Heart left ventricle (tissue), 16 donors: ENCODE results near the gene ZNF426. TPM values are rescaled to one million over a fixed set of nuclear protein-coding genes. Genes with fewer than 3 reads are reported as not detected.

Experiments used
- ATAC-seq, 4 donors: fragments of 200-7000 bp; cut with Tn5 transposase; one replicate each; pipeline ENCODE4 v1.9.1; 2020 to 2022; ENCODE audit warnings: moderate library complexity in 4 of 4, mild to moderate bottlenecking in 3 of 4, moderate number of reproducible peaks in 1 of 4
- DNase-seq, 5 donors: peaks; one replicate each; pipeline ENCODE4 v3.0.0-alpha.2; 2020
- H3K27ac ChIP-seq, 12 donors: fragments of 200-600 bp; sonication (generic) in 4 of 12; one replicate each; pipeline versions ENCODE4 v1.5.0 to v1.8.0; 2016 to 2022; ENCODE audit warnings: mild to moderate bottlenecking in 2 of 12
- H3K27me3 ChIP-seq, 9 donors: fragments of 200-600 bp; sonication (generic) in 2 of 9; one replicate each; pipeline versions ENCODE4 v1.5.1 to v1.8.0; 2016 to 2022; ENCODE audit warnings: mild to moderate bottlenecking in 3 of 9
- H3K36me3 ChIP-seq, 9 donors: fragments of 200-600 bp; sonication (generic) in 2 of 9; one replicate each; pipeline versions ENCODE4 v1.5.0 to v1.8.0; 2018 to 2022; ENCODE audit warnings: mild to moderate bottlenecking in 2 of 9
- H3K4me1 ChIP-seq, 12 donors: fragments of 200-600 bp; sonication (generic) in 4 of 12; one replicate each; pipeline versions ENCODE4 v1.5.0 to v1.8.0; 2016 to 2022; ENCODE audit warnings: mild to moderate bottlenecking in 3 of 12
- H3K4me3 ChIP-seq, 12 donors: fragments of 200-600 bp; sonication (generic) in 4 of 12; one replicate each; pipeline versions ENCODE4 v1.5.0 to v1.8.0; 2017 to 2022; ENCODE audit warnings: mild to moderate bottlenecking in 9 of 12, moderate library complexity in 4 of 12
- H3K9me3 ChIP-seq, 12 donors: fragments of 200-600 bp; sonication (generic) in 4 of 12; one replicate each; pipeline versions ENCODE4 v1.5.0 to v1.8.0; 2016 to 2022; ENCODE audit warnings: mild to moderate bottlenecking in 1 of 12
- CTCF ChIP-seq, 12 donors: fragments of 200-600 bp; sonication (generic) in 4 of 12; IDR thresholded peaks; one replicate each; pipeline versions ENCODE4 v1.5.0 to v1.8.0; 2018 to 2022; ENCODE audit warnings: antibody characterized with exemption in 12 of 12, mild to moderate bottlenecking in 5 of 12
- POLR2A ChIP-seq, 2 donors: fragments of 450-650 bp; IDR thresholded peaks; one replicate each; pipeline ENCODE4 v1.6.1; 2017; ENCODE audit warnings: antibody characterized with exemption in 2 of 2, mild to moderate bottlenecking in 2 of 2, moderate library complexity in 2 of 2
- WGBS, 4 donors: extraction: QIAGEN DNeasy Blood & Tissue Kit in 2 of 4; methylation state at CpG; one replicate each; pipeline versions ENCODE4 v1.1.5 to v1.1.7; 2013 to 2018; 5-methylcytosine and 5-hydroxymethylcytosine counted together
- intact Hi-C, 10 donors: fragments of 100-400 bp; cut with DNase I; formaldehyde crosslinking; loops; one replicate each; pipeline versions ENCODE4 v1.11.1 to v1.14.2; 2022
- polyA plus RNA-seq, 2 donors: library from polyadenylated mRNA; stranded (reverse); fragments of 200-250 nt; gene quantifications; one replicate each; pipeline ENCODE4 v1.2.3, GENCODE V29; 2013
- total RNA-seq, 9 donors: library from RNA; depleted of rRNA in 2 of 9; stranded (reverse); fragments of >200 nt in 2 of 9; fragmentation: NEBNext Ultra II Directional in 3 of 9; extraction: Animal tissue kit (Norgen Biotek cat#: 25700) in 3 of 9; gene quantifications; one replicate each; pipeline versions ENCODE4 v1.1.0 to v1.2.4, GENCODE V29; 2016 to 2023
- donor health status: ischemic (EF 13 %, LVEDD 7.1; RV severe dilation, severe dysfunction).
- donor health status: healthy with polysubstance abuse.
- donor health status: DM: no; HTN: yes; CAD: no.
- donor health status: DM: no; HTN: no; CAD: no.
- donor health status: ischemic (EF 25% LVEDD 6.9; RV normal size, moderate dysfunction).
- donor health status: ischemic (EF 25% LVEDD 5.7; RV mildly dilated, moderate dysfunction).
- donor health status: healthy.
- donor health status: DM: yes; HTN: yes; CAD: no.
- donor health status: ischemic (EF 35%, LVEDD 5.7; RV mildly dilated, moderate dysfunction).
- donor health status: nonischemic (EF 11% LVEDD 7.7; RV severe dilation, severe dysfunction).
- donor health status: DM: yes; HTN: yes; CAD: no.
- donor health status: PGD.
- donor health status: ischemic (EF 29% LVEDD 5.4; RV normal size, mild dysfunction).
- donor health status: nonischemic (EF 23%, LVEDD 6.1; RV moderate dilation, normal function).

ZNF426 gene
- total and polyA plus RNA-seq, 11 donors, result 3.0 to 21.9 (median 14.3) TPM

GRCh38 chr19:9507285-9507684 lies 31.2 kb downstream of the ZNF426 start:
- no peak for ATAC-seq
- intact Hi-C loops, result no loop called here
- H3K9me3 ChIP-seq, result peaks cover 0 to 91% (median 48%) of the 10 kb centered on the region in 12 donors
- no peaks in the 10 kb centered on the region for H3K36me3 ChIP-seq
- WGBS, 4 donors, result 75 to 85% (median 82%) methylated on average over 3 of the region's 3 CpGs
- no peak for TF ChIP-seq POLR2A (IDR thresholded peaks at IDR 0.05)
- H3K4me1 ChIP-seq, result no peaks in the 10 kb centered on the region
- no peak overlapping the region for H3K4me3 ChIP-seq
- no peaks in the 10 kb centered on the region for H3K27me3 ChIP-seq
- no peak for DNase-seq
- H3K27ac ChIP-seq, result no peak overlapping the region

GRCh38 chr19:9500796-9501195 lies 37.6 kb downstream of the ZNF426 start:
- no peaks in the 10 kb centered on the region for H3K4me1 ChIP-seq
- ATAC-seq, result no peak

GRCh38 chr19:9498183-9498902 lies 40.1 kb downstream of the ZNF426 start, which contains the start of gene ZNF560:
ZNF560 (minus strand) TSS chr19:9498616; CDS start chr19:9475313, 23,303 bp downstream.
- no peaks in the 10 kb centered on the region for H3K4me1 ChIP-seq
- DNase-seq (peak in 1 of 5 donors; percentile 51), ATAC-seq (no peak)
- H3K27ac ChIP-seq, result no peak within 1 kb of the TSS
- peaks cover 0 to 76% (median 43%) of the 10 kb centered on the region in 12 donors for H3K9me3 ChIP-seq
- intact Hi-C loops, result no loop called here
- no peak within 1 kb of the TSS for H3K4me3 ChIP-seq
- WGBS, 4 donors, result 2 to 4% (median 3%) methylated on average over 37 to 44 of the region's 44 CpGs
- H3K27me3 ChIP-seq, result peaks cover 0 to 12% (median 0%) of the 10 kb centered on the region in 9 donors
- no peaks in the 10 kb centered on the region for H3K36me3 ChIP-seq
- no peak for TF ChIP-seq CTCF (IDR thresholded peaks at IDR 0.05)
- TF ChIP-seq POLR2A (IDR thresholded peaks at IDR 0.05), result no peak

More at GRCh38 chr19:9500796-9501195, 37.6 kb downstream of the ZNF426 start:
- Histone ChIP-seq H3K27me3 (peaks cover 0 to 12% (median 0%) of the 10 kb centered on the region in 9 donors), H3K36me3 (no peaks in the 10 kb centered on the region), H3K27ac (no peak overlapping the region), H3K9me3 (peaks cover 0 to 93% (median 55%) of the 10 kb centered on the region in 12 donors), H3K4me3 (no peak overlapping the region)
- TF ChIP-seq CTCF (IDR thresholded peaks at IDR 0.05), result no peak
- TF ChIP-seq POLR2A (IDR thresholded peaks at IDR 0.05), result no peak
- 80 to 100% (median 92%) methylated on average over 1 of the region's 1 CpG for WGBS, 4 donors
- DNase-seq, result no peak
- intact Hi-C loops, result no loop called here

- Histone ChIP-seq H3K4me3 (no peak overlapping the region), H3K27me3 (peaks cover 0 to 12% (median 0%) of the 10 kb centered on the region in 9 donors), H3K27ac (no peak overlapping the region), H3K4me1 (no peaks in the 10 kb centered on the region), H3K9me3 (peaks cover 0 to 41% (median 14%) of the 10 kb centered on the region in 12 donors), H3K36me3 (no peaks in the 10 kb centered on the region)
- DNase-seq, result no peak
- intact Hi-C loops, result no loop called here
- ATAC-seq, result no peak
- TF ChIP-seq POLR2A (IDR thresholded peaks at IDR 0.05) (no peak), CTCF (IDR thresholded peaks at IDR 0.05) (no peak)
- 73 to 85% (median 81%) methylated on average over 2 of the region's 2 CpGs for WGBS, 4 donors
These were observed 44.3 kb downstream of the ZNF426 start for GRCh38 chr19:9494096-9494495.
